Adipose tissue (tissue), 3 donors: ENCODE results near the gene RAB23. TPM values are rescaled to one million over a fixed set of nuclear protein-coding genes. Genes with fewer than 3 reads are reported as not detected.

Experiments used
- H3K27ac ChIP-seq: one replicate; pipeline ENCODE4 v1.5.1; 2013; ENCODE audit warnings: low read depth, low read length
- WGBS, 3 donors: extraction: QIAGEN DNeasy Blood & Tissue Kit; methylation state at CpG; one replicate each; pipeline ENCODE4 v1.1.7; 2013; 5-methylcytosine and 5-hydroxymethylcytosine counted together
- polyA plus RNA-seq, 3 donors: library from polyadenylated mRNA; stranded (reverse); fragments of 200-250 nt; gene quantifications; one replicate each; pipeline ENCODE4 v1.2.3, GENCODE V29; 2013
- donor health status: healthy with polysubstance abuse.
- donor health status: Bipolar disorder and iron deficiency.
- donor health status: healthy.

The RAB23 gene
- polyA plus RNA-seq: 10 to 100 TPM in 1 of 3 donors, 1 to 10 TPM in 2; 1.0 to 16.0 (median 3.2) TPM

GRCh38 chr6:57221936-57222742 lies at the start of gene RAB23:
Gene RAB23 (minus strand): TSS chr6:57222307. CDS start chr6:57210380, 11,927 bp downstream.
- 0% methylated on average over 69 of the region's 69 CpGs for WGBS, 3 donors
- H3K27ac ChIP-seq: no peak within 1 kb of the TSS

GRCh38 chr6:57268294-57268640 lies 46.2 kb upstream of the RAB23 start:
- H3K27ac ChIP-seq: no peak overlapping the region

GRCh38 chr6:57267586-57268293 lies 45.6 kb upstream of the RAB23 start:
- 77 to 85% (median 79%) methylated on average over 10 of the region's 10 CpGs for WGBS, 3 donors
- H3K27ac ChIP-seq: no peak overlapping the region

- 18 to 48% (median 43%) methylated on average over 1 of the region's 1 CpG for WGBS, 3 donors
- H3K27ac ChIP-seq: no peak overlapping the region
Measured at GRCh38 chr6:57265755-57266221, 43.7 kb upstream of the RAB23 start.

- no peak overlapping the region for H3K27ac ChIP-seq
- WGBS, 3 donors: 83 to 97% (median 93%) methylated on average over 2 of the region's 2 CpGs
Measured at GRCh38 chr6:57263739-57264138, 41.6 kb upstream of the RAB23 start.

GRCh38 chr6:57262901-57263694 lies 41.0 kb upstream of the RAB23 start:
- WGBS, 3 donors: 33 to 59% (median 34%) methylated on average over 3 of the region's 3 CpGs
- H3K27ac ChIP-seq: no peak overlapping the region

- 37 to 38% (median 38%) methylated on average over 2 of the region's 2 CpGs for WGBS, 3 donors
- no peak overlapping the region for H3K27ac ChIP-seq
Measured at GRCh38 chr6:57262488-57262887, 40.4 kb upstream of the RAB23 start.

GRCh38 chr6:57261926-57262325 lies 39.8 kb upstream of the RAB23 start:
- WGBS, 3 donors: 62 to 76% (median 73%) methylated on average over 2 of the region's 2 CpGs
- H3K27ac ChIP-seq: no peak overlapping the region

- 82 to 93% (median 85%) methylated on average over 2 of the region's 2 CpGs for WGBS, 3 donors
- H3K27ac ChIP-seq: no peak overlapping the region
Measured at GRCh38 chr6:57259064-57259463, 37.0 kb upstream of the RAB23 start.

GRCh38 chr6:57257911-57258541 lies 35.9 kb upstream of the RAB23 start:
- no peak overlapping the region for H3K27ac ChIP-seq
- 57 to 66% (median 62%) methylated on average over 10 of the region's 10 CpGs for WGBS, 3 donors

- H3K27ac ChIP-seq: no peak overlapping the region
- 41 to 95% (median 89%) methylated on average over 1 of the region's 1 CpG for WGBS, 3 donors
Measured at GRCh38 chr6:57256541-57256940, 34.4 kb upstream of the RAB23 start.

GRCh38 chr6:57255451-57256169 lies 33.5 kb upstream of the RAB23 start:
- H3K27ac ChIP-seq: no peak overlapping the region
- 74 to 87% (median 84%) methylated on average over 3 to 4 of the region's 4 CpGs for WGBS, 3 donors

GRCh38 chr6:57254055-57254717 lies 32.1 kb upstream of the RAB23 start:
- 49 to 81% (median 80%) methylated on average over 4 of the region's 4 CpGs for WGBS, 3 donors
- H3K27ac ChIP-seq: no peak overlapping the region

GRCh38 chr6:57252975-57253374 lies 30.9 kb upstream of the RAB23 start:
- 35 to 42% (median 40%) methylated on average over 1 of the region's 1 CpG for WGBS, 3 donors
- H3K27ac ChIP-seq: no peak overlapping the region

GRCh38 chr6:57252137-57252536 lies 30.0 kb upstream of the RAB23 start:
- 78 to 93% (median 88%) methylated on average over 9 of the region's 9 CpGs for WGBS, 3 donors
- H3K27ac ChIP-seq: no peak overlapping the region

GRCh38 chr6:57250348-57250747 lies 28.2 kb upstream of the RAB23 start:
- WGBS, 3 donors: 86 to 92% (median 86%) methylated on average over 4 of the region's 4 CpGs
- H3K27ac ChIP-seq: no peak overlapping the region

- no peak overlapping the region for H3K27ac ChIP-seq
- 79 to 97% (median 90%) methylated on average over 2 of the region's 2 CpGs for WGBS, 3 donors
Measured at GRCh38 chr6:57248311-57248895, 26.3 kb upstream of the RAB23 start.
